WERI-Rb-1 (cell line): ENCODE data around the gene ICA1L.

ENCODE experiments used
- DNase-seq: peaks from one replicate; pipeline ENCODE4 v3.0.0-alpha.2; 2020
- H3K27ac ChIP-seq: fragments of 250-450 bp; sonication (Bioruptor Pico); 2 replicates; pipeline ENCODE4 v1.5.1; 2020; ENCODE audit warnings: mild to moderate bottlenecking, moderate library complexity
- H3K27me3 ChIP-seq: fragments of 250-450 bp; sonication (Bioruptor Pico); 2 replicates; pipeline ENCODE4 v1.5.1; 2021; ENCODE audit warnings: mild to moderate bottlenecking, low read depth, moderate library complexity; ENCODE audit not compliant: insufficient read depth, severe bottlenecking
- H3K36me3 ChIP-seq: fragments of 250-450 bp; sonication (Bioruptor Pico); 2 replicates; pipeline ENCODE4 v1.5.1; 2020; ENCODE audit warnings: mild to moderate bottlenecking, moderate library complexity
- H3K4me3 ChIP-seq: 2 replicates; pipeline ENCODE4 v1.5.1; 2011; ENCODE audit warnings: low read depth, mild to moderate bottlenecking, control low read depth, low read length
- H3K9me3 ChIP-seq: fragments of 250-450 bp; sonication (Bioruptor Pico); 2 replicates; pipeline ENCODE4 v1.5.1; 2021; ENCODE audit warnings: mild to moderate bottlenecking, moderate library complexity; ENCODE audit not compliant: severe bottlenecking
- TF ChIP-seq, protein P1 (sequence below): IDR thresholded peaks from 2 replicates; pipeline ENCODE4 v1.5.1; 2011; ENCODE audit warnings: low read depth, mild to moderate bottlenecking, control low read depth, inconsistent platforms, low read length

ICA1L gene

DNA sequence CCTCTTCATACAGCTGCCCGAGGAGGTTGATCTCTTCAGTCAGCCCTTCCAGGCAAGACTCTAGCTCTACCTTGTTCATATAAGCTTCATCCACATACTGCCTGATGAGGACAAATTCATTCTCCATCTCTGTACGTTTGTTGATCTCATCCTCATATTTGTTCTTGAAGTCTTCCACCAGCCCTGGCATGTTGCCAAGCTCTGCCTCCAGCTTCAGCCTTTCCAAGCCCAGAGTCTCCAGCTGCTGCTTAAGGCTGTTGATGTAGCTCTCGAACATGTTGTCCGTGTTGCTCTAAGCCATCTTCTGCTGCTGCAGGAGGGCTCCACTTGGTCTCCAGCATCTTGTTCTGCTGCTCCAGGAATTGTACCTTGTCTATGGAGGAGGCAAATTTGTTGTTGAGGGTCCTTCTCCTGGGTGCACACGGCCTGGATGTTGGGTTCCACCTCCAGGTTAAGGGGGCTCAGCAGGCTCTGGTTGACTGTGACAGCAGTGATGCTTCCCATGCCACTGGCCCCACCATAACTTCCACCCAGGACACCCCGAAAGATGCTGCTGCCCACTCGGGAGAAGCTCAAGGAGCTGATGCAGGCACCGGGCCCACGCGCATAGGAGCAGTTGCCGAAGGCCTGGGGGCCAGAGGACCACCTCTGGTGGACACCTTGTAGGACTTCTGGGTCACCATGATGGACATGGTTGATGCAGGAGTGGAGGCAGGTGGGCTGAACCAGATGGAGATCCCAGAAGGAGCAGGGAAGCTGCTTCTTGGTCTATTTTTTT, 30.3 kb downstream of the ICA1L start:
- TF ChIP-seq, protein P1, sequence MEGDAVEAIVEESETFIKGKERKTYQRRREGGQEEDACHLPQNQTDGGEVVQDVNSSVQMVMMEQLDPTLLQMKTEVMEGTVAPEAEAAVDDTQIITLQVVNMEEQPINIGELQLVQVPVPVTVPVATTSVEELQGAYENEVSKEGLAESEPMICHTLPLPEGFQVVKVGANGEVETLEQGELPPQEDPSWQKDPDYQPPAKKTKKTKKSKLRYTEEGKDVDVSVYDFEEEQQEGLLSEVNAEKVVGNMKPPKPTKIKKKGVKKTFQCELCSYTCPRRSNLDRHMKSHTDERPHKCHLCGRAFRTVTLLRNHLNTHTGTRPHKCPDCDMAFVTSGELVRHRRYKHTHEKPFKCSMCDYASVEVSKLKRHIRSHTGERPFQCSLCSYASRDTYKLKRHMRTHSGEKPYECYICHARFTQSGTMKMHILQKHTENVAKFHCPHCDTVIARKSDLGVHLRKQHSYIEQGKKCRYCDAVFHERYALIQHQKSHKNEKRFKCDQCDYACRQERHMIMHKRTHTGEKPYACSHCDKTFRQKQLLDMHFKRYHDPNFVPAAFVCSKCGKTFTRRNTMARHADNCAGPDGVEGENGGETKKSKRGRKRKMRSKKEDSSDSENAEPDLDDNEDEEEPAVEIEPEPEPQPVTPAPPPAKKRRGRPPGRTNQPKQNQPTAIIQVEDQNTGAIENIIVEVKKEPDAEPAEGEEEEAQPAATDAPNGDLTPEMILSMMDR: no peak

DNA sequence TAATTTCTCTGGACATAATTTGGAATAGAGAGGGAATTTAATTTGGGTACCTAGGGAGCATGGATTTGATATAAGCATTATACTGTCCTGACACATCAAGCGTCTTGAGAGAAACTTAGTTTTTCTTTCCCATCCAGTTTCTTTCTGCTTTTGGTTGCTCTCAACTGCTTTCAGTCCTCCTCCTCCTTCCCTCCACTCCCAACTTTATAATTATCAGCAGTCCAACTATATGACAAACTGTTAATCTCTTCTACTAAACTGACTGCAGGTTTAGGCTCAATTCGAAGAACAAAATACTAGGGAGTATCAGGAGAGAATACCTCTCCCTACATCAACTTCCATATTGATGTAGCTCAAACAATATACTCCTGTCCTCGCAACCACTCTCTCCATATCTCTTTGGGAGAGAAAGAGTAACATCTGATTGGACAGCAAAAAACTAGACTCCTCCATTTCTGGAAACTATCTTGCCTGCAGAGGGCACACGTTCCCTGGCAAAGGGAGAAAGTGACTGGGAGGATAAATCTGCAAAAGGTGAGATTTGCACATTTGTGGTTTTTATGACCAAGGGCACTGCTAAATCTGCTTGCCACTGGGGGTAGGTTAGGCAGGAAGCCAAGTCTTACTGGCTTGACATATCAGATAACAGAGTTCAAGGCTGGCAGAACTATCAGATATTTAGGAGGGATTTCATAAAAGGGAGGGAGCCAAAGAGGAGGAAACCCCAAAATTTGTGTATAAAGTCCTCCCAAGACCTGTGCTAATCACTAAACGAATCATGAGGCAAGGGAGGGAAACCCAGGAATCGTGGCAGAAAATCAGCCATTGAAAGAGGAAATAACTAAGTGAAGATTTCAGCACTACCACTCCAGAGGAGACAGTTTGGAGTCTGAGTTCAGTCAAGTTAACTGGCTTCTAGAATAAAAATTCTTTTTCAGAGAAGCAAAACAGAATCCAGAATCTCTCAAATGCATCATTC, 40.0 kb downstream of the ICA1L start:
- no peak overlapping the region for H3K27ac ChIP-seq

More for the DNA sequence above, 30.3 kb downstream of the ICA1L start:
- Histone ChIP-seq H3K4me3 (no peak overlapping the region), H3K36me3 (no peaks in the 10 kb centered on the region), H3K27ac (no peak overlapping the region), H3K27me3 (no peaks in the 10 kb centered on the region), H3K9me3 (peaks cover 8% of the 10 kb centered on the region)
- DNase-seq: no peak

DNA sequence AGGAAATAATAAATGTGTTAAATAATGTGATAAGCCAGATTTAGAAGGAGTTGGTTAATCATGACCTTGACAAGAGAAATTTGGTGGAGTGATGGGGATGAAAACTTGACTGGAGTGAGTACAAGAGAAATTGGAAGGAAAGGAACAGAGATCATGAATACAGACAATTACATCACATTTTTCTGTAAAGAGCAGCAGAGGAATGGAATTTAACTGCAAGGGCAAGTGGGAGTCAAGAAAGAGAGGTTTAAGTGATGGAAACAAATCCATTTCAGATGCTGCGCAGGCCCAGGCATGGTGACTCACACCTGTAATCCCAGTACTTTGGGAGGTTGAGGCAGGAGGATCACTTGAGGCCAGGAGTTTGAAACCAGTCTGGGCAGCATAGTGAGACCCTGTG, 46.7 kb downstream of the ICA1L start:
- no peaks in the 10 kb centered on the region for H3K9me3 ChIP-seq
- H3K36me3 ChIP-seq: no peaks in the 10 kb centered on the region
- no peak overlapping the region for H3K4me3 ChIP-seq
- no peak for DNase-seq
- H3K27ac ChIP-seq: no peak overlapping the region
- TF ChIP-seq, protein P1: no peak
- no peaks in the 10 kb centered on the region for H3K27me3 ChIP-seq

More for the DNA sequence above, 40.0 kb downstream of the ICA1L start:
- TF ChIP-seq, protein P1: peak; percentile 55
- Histone ChIP-seq H3K36me3 (no peaks in the 10 kb centered on the region), H3K4me3 (no peak overlapping the region), H3K27me3 (no peaks in the 10 kb centered on the region), H3K9me3 (no peaks in the 10 kb centered on the region)
- DNase-seq: peak; percentile 29

DNA sequence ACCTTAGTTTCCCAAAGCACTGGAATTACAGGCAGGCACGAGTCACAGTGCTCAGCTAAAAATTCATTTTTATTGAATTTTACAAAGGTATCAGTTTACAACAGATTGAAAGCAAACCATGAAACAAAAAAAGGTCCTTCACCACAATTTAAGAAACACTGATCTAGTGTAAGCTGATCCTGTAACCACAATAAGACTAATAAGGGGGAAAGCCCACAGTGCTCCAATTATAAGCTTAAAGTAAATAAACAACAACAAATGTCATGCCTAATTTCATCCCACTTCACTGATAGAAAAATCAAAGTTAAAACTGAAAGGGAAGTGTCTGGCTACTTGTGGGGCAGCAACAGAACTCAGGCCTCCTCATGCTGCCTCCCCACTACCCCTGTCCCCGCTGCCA, 49.2 kb downstream of the ICA1L start:
- H3K36me3 ChIP-seq: no peaks in the 10 kb centered on the region
- no peak overlapping the region for H3K4me3 ChIP-seq
- no peak for DNase-seq
- H3K27ac ChIP-seq: no peak overlapping the region
- H3K9me3 ChIP-seq: no peaks in the 10 kb centered on the region
- H3K27me3 ChIP-seq: no peaks in the 10 kb centered on the region
- TF ChIP-seq, protein P1: no peak

DNA sequence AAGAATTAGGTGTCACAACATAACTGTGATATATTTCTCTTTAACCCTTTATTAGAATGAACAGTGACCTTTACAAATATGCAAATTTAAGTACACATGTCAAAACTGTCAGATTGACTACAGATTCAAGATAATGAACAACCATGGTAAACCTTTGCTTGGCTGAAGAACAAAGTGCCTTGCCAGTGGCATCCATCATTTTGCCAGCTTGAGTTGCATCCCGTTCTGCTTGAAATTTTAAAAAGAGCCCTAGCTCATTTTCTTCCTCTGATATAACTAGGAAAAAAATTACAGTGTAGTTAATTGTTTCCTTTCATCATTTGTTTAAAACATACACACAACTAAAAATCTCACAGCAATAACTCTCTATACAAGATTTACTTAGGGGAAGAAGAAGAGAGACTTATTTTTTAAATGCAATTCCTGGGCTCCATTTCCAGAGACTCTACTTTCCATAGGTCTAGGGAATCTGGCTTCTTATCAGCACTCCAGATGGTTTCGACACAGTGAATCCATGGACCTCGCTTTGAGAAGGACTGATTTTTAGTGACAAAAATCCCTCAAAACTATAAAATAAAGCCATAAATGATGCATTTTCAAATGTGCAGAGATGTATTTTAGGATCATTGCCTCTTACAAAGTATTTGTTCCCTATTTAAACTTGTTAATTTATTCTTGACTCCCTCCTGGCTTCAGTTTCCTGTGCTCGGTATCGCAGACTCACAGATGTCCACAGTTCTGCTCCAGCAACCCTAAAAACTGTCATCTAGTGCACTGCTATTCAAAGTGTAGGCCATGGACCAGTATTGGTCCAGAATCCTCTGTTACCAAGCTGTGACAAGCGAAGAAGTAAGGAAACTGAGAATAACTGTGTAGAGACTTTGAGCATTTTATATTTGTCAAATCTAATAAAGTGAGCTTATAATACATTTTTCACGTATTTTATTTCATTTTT, 50.1 kb downstream of the ICA1L start:
- DNase-seq: no peak
- Histone ChIP-seq H3K36me3 (no peaks in the 10 kb centered on the region), H3K4me3 (no peak overlapping the region), H3K27ac (no peak overlapping the region), H3K9me3 (no peaks in the 10 kb centered on the region), H3K27me3 (no peaks in the 10 kb centered on the region)
- TF ChIP-seq, protein P1: no peak
